Calu3 (cell line): ENCODE results near the gene VEGFB. TPM values are rescaled to one million over a fixed set of nuclear protein-coding genes. Genes with fewer than 3 reads are reported as not detected.

Source experiments
- BruUV-seq: library from RNA; stranded (reverse); fragments of 400-500 nt; replicated peaks from 2 replicates; lab custom pipeline; 2021; lab: Mats Ljungman, UMichigan
- CTCF ChIA-PET: fragments of 300-600 bp; sonication (Branson Sonifier 250); formaldehyde crosslinking; loops from one replicate; lab custom pipeline; 2022; ENCODE audit warnings: antibody characterized with exemption; lab: Charles Lee
- DNase-seq: peaks from one replicate; pipeline ENCODE4 v3.0.0; 2022
- H3K27ac Mint-ChIP-seq: one replicate; pipeline ENCODE4 v1.8.0; 2022; ENCODE audit warnings: mixed read lengths; ENCODE audit not compliant: unreplicated experiment
- H3K27me3 Mint-ChIP-seq: one replicate; pipeline ENCODE4 v1.8.0; 2022; ENCODE audit warnings: mixed read lengths; ENCODE audit not compliant: unreplicated experiment
- H3K36me3 Mint-ChIP-seq: one replicate; pipeline ENCODE4 v1.8.0; 2022; ENCODE audit warnings: mild to moderate bottlenecking, moderate library complexity, mixed read lengths; ENCODE audit not compliant: insufficient read depth, unreplicated experiment
- H3K4me1 Mint-ChIP-seq: one replicate; pipeline ENCODE4 v1.8.0; 2022; ENCODE audit warnings: mild to moderate bottlenecking, low read depth, mixed read lengths; ENCODE audit not compliant: unreplicated experiment
- H3K4me3 Mint-ChIP-seq: one replicate; pipeline ENCODE4 v1.8.0; 2022; ENCODE audit warnings: mild to moderate bottlenecking, low read depth, moderate library complexity, mixed read lengths; ENCODE audit not compliant: unreplicated experiment
- H3K9me3 Mint-ChIP-seq: one replicate; pipeline ENCODE4 v1.8.0; 2022; ENCODE audit warnings: low read depth, mixed read lengths; ENCODE audit not compliant: unreplicated experiment
- intact Hi-C: fragments of 100-400 bp; cut with micrococcal nuclease; formaldehyde crosslinking; loops from one replicate; pipeline ENCODE4 v1.10.0; 2022; ENCODE audit not compliant: unreplicated experiment
- total RNA-seq: library from RNA; stranded (reverse); gene quantifications from 2 replicates; pipeline ENCODE4 v1.2.3, GENCODE V29; 2022
- TF ChIP-seq, protein P1 (sequence below): fragments of 200-600 bp; IDR thresholded peaks from one replicate; pipeline ENCODE4 v1.8.0; 2022; ENCODE audit warnings: antibody characterized with exemption; ENCODE audit not compliant: unreplicated experiment

Gene VEGFB
- total RNA-seq, 1 experiment from 2014 or later = 91.5 TPM

GRCh38 chr11:64254326-64254725 lies 19.9 kb downstream of the VEGFB start:
- Mint-ChIP-seq H3K4me3 (no peak overlapping the region), H3K27ac (no peak overlapping the region), H3K4me1 (no peaks in the 10 kb centered on the region), H3K9me3 (no peaks in the 10 kb centered on the region), H3K27me3 (no peaks in the 10 kb centered on the region), H3K36me3 (peaks cover 53% of the 10 kb centered on the region)
- no TSS peak for BruUV-seq
- DNase-seq = no peak
- intact Hi-C loops = no loop called here
- TF ChIP-seq, protein P1, sequence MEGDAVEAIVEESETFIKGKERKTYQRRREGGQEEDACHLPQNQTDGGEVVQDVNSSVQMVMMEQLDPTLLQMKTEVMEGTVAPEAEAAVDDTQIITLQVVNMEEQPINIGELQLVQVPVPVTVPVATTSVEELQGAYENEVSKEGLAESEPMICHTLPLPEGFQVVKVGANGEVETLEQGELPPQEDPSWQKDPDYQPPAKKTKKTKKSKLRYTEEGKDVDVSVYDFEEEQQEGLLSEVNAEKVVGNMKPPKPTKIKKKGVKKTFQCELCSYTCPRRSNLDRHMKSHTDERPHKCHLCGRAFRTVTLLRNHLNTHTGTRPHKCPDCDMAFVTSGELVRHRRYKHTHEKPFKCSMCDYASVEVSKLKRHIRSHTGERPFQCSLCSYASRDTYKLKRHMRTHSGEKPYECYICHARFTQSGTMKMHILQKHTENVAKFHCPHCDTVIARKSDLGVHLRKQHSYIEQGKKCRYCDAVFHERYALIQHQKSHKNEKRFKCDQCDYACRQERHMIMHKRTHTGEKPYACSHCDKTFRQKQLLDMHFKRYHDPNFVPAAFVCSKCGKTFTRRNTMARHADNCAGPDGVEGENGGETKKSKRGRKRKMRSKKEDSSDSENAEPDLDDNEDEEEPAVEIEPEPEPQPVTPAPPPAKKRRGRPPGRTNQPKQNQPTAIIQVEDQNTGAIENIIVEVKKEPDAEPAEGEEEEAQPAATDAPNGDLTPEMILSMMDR = no peak
- CTCF ChIA-PET = interaction anchor here (0.6 kb wide), 1 partner anchor 41 kb away, joined by 10 read pairs; no protein-coding TSS in a partner anchor

DNA sequence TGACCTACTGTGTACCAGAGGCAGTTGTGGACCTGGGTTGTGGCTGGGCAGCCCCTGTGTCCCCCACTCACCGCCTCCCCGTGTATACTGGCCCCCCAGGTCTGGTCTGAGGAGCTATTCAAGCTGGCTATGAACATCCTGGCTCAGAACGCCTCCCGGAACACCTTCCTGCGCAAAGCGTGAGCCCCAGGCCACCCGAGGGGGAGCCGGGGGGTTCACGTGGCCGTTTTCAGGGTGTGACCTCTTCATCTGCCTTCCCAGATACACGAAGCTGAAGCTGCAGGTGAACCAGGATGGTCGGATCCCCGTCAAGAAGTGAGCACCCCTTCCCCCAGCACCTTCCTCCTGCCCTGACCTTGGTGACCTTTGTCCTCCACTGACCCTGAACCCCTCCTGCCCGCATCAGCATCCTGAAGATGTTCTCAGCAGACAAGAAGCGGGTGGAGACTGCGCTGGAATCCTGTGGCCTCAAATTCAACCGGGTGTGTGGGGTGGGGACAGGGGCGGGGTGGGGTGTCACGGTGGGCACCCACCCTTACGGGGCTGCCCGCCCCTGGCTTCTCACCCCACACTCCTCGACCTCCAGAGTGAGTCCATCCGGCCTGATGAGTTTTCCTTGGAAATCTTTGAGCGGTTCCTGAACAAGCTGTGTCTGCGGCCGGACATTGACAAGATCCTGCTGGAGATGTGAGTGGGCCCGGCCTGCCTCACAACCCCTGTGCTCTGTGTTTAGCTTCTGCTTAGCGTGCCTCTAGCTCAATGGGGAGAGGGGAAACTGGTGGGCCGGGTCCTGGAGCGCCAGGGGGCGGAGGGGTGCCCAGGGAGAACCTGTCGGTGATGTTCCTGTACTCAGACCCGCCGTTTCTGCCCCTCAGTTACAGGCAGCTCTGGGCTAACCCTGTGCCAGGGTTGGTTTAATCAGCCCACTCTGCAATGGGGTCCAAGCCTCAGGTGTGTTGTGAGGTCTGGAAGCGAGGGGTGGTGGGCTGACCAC lies 21.0 kb downstream of the VEGFB start:
- no peaks in the 10 kb centered on the region for H3K27me3 Mint-ChIP-seq
- H3K4me3 Mint-ChIP-seq = no peak overlapping the region
- CTCF ChIA-PET = interaction anchor here (0.6 kb wide), 1 partner anchor 40 kb away, joined by 10 read pairs; no protein-coding TSS in a partner anchor
- BruUV-seq = no TSS peak
- H3K9me3 Mint-ChIP-seq = no peaks in the 10 kb centered on the region
- no peak overlapping the region for H3K27ac Mint-ChIP-seq
- TF ChIP-seq, protein P1 = no peak
- no peaks in the 10 kb centered on the region for H3K4me1 Mint-ChIP-seq
- H3K36me3 Mint-ChIP-seq = peaks cover 54% of the 10 kb centered on the region
- intact Hi-C loops = no loop called here
- no peak for DNase-seq

- peaks cover 46% of the 10 kb centered on the region for H3K36me3 Mint-ChIP-seq
- TF ChIP-seq, protein P1 = no peak
- H3K27ac Mint-ChIP-seq = no peak overlapping the region
- no peaks in the 10 kb centered on the region for H3K9me3 Mint-ChIP-seq
- DNase-seq = no peak
- H3K4me1 Mint-ChIP-seq = no peaks in the 10 kb centered on the region
- no peaks in the 10 kb centered on the region for H3K27me3 Mint-ChIP-seq
- BruUV-seq = no TSS peak
- no peak overlapping the region for H3K4me3 Mint-ChIP-seq
- CTCF ChIA-PET = no interaction called here
- intact Hi-C loops = no loop called here
These were observed 21.9 kb downstream of the VEGFB start for GRCh38 chr11:64256300-64256699.

DNA sequence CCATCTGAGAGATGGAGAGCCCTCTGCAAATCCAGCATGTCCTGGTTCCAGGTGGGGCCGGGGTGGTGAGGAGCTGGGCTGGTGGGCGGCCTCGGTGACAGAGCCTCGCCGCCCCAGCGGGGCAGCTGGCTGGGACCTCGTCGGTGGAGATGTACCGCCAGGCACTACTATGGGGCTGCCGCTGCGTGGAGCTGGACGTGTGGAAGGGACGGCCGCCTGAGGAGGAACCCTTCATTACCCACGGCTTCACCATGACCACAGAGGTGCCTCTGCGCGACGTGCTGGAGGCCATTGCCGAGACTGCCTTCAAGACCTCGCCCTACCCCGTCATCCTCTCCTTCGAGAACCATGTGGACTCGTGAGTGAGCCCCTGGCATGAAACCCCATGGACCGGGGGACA lies 24.0 kb downstream of the VEGFB start:
- H3K27ac Mint-ChIP-seq = no peak overlapping the region

More for the DNA sequence above, 24.0 kb downstream of the VEGFB start:
- H3K4me3 Mint-ChIP-seq = no peak overlapping the region
- intact Hi-C loops = no loop called here
- peaks cover 39% of the 10 kb centered on the region for H3K36me3 Mint-ChIP-seq
- no peaks in the 10 kb centered on the region for H3K9me3 Mint-ChIP-seq
- CTCF ChIA-PET = interaction anchor here (0.5 to 0.7 kb wide), 2 partner anchors 31 to 610 kb away, joined by 3 read pairs; no protein-coding TSS in a partner anchor
- DNase-seq = no peak
- no peaks in the 10 kb centered on the region for H3K4me1 Mint-ChIP-seq
- no TSS peak for BruUV-seq
- no peaks in the 10 kb centered on the region for H3K27me3 Mint-ChIP-seq
- TF ChIP-seq, protein P1 = no peak
